Stimulated activated CD4-positive, alpha-beta T cell treated with anti-CD3 and anti-CD28 coated beads, Interleukin-12 subunit alpha, Interleukin-12 subunit beta, amount 100 ng/mL, for 24 hours (primary cell): ENCODE measurements around the gene LIPM.
"Not testable (repeated sequence)": the region's sequence is repeated elsewhere in the genome, so short reads cannot be mapped to it uniquely, and the experiment has no call there.

Source experiments
- DNase-seq, 2 experiments: peaks; one replicate each; pipeline ENCODE4 v3.0.0-alpha.2; 2020; ENCODE audit warnings: low read depth in 2 of 2

Gene LIPM

GRCh38 chr10:88803641-88804040 lies 1.1 kb downstream of the LIPM start:
- no peak for DNase-seq

- no peak for DNase-seq
These were observed 1.7 kb downstream of the LIPM start for GRCh38 chr10:88804083-88804812.

DNA sequence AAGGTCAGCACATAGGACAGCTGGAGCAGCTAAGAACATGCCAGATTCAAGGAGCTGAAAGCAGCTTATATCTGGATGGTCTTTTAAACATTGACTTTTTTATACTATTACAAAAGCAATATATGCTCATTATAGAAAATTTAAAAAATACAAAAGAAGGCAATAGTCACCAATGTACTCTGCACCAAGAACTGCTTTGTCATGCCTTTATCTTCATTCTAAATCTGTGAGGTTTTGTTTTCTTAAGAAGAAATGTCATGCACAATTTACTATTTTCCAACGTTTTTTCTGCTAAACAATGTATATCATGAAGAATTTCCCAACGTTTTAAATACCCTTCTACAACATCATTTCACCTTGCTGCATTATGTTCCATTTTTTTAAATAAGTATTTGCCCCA lies 2.8 kb downstream of the LIPM start:
- DNase-seq: no peak

- DNase-seq: no peak
These were observed 3.4 kb downstream of the LIPM start for GRCh38 chr10:88805924-88806323.

DNA sequence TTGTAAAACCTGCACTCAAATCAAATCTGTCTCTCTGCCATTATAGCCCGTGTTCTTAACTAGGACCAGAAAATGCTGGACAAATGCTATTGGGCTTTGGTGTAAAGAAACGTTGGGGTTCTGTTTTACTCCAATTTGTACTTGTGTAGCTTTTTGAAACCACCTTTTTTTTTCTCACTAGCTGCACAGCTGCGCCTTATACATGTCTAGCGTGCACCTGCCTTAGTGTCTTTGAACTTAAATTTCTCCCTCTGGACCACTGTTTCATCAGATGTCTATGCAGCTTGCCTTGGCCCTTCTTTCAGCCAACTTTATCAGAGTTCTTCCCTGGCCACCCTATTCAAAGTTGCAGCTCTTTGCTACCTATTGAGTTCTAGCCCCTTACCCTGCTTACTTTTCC lies 7.1 kb downstream of the LIPM start:
- no peak for DNase-seq

DNA sequence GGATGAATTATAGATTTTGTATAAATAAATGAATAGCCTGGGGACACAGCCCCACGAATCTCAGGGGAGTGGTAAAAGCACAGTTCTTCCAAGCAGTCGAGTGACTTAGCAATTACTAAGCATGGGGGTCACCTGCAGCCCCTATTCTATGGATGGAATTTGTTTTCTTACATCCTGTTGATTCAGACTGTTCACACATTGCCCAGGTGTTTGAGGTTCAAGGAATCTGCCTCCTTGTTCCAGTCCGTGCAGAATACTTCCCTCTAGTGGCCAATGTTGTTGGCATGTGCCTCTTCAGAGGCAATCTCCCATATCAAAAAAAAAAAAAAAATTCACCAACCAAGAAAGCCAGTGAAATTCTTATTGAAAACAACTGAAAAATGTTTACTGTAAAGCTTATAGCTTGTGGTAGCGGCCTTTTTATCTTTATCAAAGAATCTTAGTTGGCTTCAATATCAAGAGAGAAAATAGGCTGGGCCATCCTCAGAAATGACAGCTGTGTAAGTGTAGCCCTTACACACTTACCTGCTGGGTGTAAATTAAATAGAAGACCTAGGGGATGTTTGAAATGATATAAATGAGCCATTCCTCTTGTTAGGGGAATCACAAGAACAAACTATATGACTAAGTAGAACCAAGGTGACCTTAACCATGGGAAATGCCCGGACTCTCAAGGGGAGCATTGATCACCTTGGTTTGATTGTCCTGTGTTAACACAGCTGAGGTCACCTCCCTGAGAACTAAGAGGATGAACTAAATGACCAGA lies 7.8 kb downstream of the LIPM start:
- DNase-seq: no peak

DNA sequence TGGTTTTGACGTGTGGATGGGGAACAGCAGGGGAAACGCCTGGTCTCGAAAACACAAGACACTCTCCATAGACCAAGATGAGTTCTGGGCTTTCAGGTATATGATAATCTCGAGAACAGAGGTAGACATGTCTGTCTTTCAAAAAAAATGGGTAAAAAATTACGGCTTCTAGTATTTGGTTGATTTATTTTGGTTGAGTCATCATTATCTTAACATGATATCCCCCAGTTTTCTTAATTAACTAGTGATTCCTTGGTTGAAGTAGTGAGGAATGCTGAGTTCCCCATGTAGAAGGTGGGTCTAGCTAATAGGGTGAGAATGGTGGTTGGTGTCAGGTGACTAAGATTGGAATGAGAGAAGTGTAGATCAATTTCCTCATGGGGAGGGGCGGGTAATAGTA lies 10.7 kb downstream of the LIPM start:
- DNase-seq: no peak

GRCh38 chr10:88819290-88819689 lies 16.8 kb downstream of the LIPM start:
- no peak for DNase-seq

DNA sequence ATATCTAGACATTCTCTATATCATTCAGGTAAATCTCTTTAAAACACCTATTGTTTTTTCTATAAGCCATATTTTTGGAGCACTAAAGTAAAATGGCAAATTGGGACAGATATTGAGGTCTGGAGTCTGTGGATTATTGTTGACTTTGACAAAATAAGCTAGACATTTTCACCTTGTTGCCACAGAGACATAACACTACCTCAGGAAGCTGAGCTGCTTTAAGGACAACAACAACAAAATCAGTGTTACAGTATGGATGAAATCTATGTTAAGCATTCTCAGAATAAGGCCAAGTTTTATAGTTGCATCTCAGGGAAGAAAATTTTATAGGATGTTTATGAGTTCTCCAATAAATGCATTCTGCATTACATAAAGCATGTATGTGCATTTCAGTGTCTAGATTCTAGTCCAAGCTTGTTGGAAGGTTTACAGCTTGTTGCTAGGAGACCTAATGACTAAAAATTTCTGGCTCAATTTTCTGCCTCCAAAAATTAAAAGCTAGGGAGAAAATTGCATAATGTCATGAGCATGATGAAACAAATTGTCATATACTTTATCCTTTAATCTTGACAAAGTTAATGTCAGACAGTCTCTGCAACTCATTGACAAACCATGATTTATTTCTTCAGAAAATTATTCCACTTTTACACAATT lies 18.3 kb downstream of the LIPM start:
- DNase-seq: no peak

DNA sequence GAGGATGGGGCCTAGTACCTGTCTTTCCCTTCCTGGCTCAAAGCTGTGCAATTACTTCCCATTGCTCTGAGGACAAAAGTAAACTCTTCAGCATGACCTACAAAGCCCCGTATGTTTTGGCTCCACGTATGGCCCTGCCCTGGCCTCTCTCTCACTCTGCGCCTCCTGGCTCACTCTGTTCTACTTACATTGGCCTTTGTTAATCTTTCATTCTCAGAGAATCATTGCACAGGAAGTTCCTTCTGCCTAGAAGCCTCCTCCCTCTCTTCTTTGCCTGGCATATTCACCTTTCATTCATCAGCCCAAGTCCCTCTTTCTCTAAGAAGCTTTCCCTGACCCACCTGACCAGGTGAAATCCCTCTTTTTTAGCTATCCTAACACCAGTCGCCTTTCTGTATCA lies 23.9 kb downstream of the LIPM start:
- no peak for DNase-seq

- no peak for DNase-seq
These were observed 25.1 kb downstream of the LIPM start for GRCh38 chr10:88827671-88828070.

- DNase-seq: no peak
These were observed 25.8 kb downstream of the LIPM start for GRCh38 chr10:88828310-88828709.

GRCh38 chr10:88830643-88831268 lies 28.2 kb downstream of the LIPM start:
- DNase-seq: no peak

- no peak for DNase-seq
These were observed 29.2 kb downstream of the LIPM start for GRCh38 chr10:88831709-88832108.

GRCh38 chr10:88832376-88832775 lies 29.8 kb downstream of the LIPM start:
- no peak for DNase-seq

DNA sequence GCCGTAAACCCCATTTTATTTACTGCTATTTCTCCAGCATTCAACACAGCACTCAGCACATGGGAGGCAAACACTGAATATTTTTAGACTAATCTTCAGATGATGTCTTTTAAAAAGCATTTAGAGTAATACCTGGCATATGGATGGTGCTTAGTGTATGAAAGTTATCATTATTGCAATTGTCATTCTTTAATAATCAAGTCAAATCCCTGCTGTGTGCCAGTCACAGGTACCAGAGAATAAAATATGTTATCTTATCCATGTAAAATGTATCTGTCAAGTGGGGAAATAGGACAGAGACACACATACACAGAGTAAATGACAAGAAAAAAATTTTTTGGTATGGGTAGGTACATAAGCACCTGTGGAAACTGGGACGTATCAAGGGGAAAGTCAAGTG lies 30.6 kb downstream of the LIPM start:
- no peak for DNase-seq

GRCh38 chr10:88833723-88834122 lies 31.2 kb downstream of the LIPM start:
- no peak for DNase-seq

DNA sequence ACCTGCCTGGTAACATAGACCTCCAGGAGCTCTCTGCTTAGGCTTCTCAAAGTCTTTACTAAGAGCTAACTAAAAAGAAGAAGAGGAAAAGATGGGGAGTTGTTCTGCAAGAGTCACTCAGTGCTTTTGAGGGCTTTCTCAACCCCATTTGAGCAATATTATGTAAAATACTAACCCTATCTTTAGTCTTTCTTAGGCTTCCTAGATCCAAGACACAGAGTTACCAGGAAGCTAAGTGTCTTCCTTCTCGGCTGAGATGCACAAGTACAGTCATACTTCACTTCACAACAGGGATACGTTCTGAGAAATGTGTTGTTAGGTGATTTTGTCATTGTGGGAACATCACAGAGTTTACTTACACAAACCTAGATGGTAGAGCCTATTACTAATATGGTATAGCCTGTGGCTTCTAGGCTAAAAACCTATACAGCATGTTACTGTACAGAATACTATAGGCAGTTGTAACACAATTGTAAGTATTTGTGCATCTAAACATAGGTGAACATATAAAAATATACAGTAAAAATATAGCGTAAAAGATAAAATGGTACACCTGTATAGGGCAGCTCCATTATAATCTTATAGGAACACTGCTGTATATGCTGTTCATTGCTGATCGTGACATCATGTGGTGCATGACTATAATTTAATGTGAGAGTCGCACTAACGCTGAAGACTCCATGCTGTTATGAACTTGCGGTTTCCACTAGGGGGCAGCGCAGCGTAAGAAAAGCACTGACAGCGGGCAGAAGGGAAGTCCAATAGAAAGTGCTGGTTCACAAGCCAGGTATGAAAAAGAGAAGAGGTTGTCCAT lies 32.8 kb downstream of the LIPM start:
- peak; percentile 67 to 85 for DNase-seq

- DNase-seq: no peak
These were observed 33.3 kb downstream of the LIPM start for GRCh38 chr10:88835910-88836221.

DNA sequence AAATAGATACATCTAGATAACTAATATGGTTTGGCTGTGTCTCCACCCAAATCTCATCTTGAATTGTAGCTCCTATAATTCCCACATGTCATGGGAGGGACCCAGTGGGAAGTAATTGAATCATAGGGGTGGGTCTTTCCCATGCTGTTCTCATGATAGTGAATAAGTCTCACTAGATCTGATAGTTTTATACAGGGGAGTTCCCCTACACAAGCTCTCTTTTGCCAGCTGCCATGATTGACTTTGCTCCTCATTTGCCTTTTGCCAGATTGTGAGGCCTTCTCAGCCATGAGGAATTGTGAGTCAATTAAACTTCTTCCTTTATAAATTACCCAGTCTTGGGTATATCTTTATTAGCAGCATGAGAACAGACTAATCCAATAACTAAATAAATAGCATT lies 35.1 kb downstream of the LIPM start:
- DNase-seq: not testable (repeated sequence)

- DNase-seq: no peak
These were observed 36.3 kb downstream of the LIPM start for GRCh38 chr10:88838766-88839350.
